RWPE2 (cell line): ENCODE data around the gene STIM1.

Experiments
- ATAC-seq: fragments of 200-7000 bp; cut with Tn5 transposase; 3 replicates; pipeline ENCODE4 v1.9.1; 2021; ENCODE audit warnings: low read depth
- DNase-seq: peaks from one replicate; pipeline ENCODE4 v3.0.0-alpha.2; 2020; ENCODE audit warnings: low spot score
- H3K27ac ChIP-seq: fragments of 450-650 bp; 2 replicates; pipeline ENCODE4 v1.5.1; 2017; ENCODE audit warnings: mild to moderate bottlenecking; ENCODE audit not compliant: poor library complexity, severe bottlenecking
- H3K27me3 ChIP-seq: fragments of 250-450 bp; sonication (Bioruptor Pico); 2 replicates; pipeline ENCODE4 v1.5.1; 2021; ENCODE audit warnings: mild to moderate bottlenecking, moderate library complexity; ENCODE audit not compliant: insufficient read depth, poor library complexity, severe bottlenecking
- H3K36me3 ChIP-seq: fragments of 250-450 bp; sonication (Bioruptor Pico); 2 replicates; pipeline ENCODE4 v1.5.1; 2020; ENCODE audit warnings: low read depth, mild to moderate bottlenecking, moderate library complexity
- H3K4me1 ChIP-seq: fragments of 250-450 bp; sonication (Bioruptor Pico); 2 replicates; pipeline ENCODE4 v1.5.1; 2021; ENCODE audit warnings: mild to moderate bottlenecking, moderate library complexity; ENCODE audit not compliant: insufficient read depth, poor library complexity, severe bottlenecking
- H3K4me3 ChIP-seq: fragments of 250-450 bp; sonication (Bioruptor Pico); 2 replicates; pipeline ENCODE4 v1.5.1; 2021; ENCODE audit warnings: mild to moderate bottlenecking, moderate library complexity; ENCODE audit not compliant: severe bottlenecking
- H3K9me3 ChIP-seq: fragments of 250-450 bp; sonication (Bioruptor Pico); 2 replicates; pipeline ENCODE4 v1.5.1; 2021; ENCODE audit warnings: mild to moderate bottlenecking, moderate library complexity; ENCODE audit not compliant: severe bottlenecking
- CTCF ChIP-seq: fragments of 450-650 bp; IDR thresholded peaks from one replicate; pipeline ENCODE4 v1.5.1; 2017; ENCODE audit warnings: mild to moderate bottlenecking, moderate library complexity; ENCODE audit not compliant: poor library complexity, severe bottlenecking

STIM1 gene

GRCh38 chr11:4093519-4094347 is 238.3 kb downstream of the STIM1 start:
- Histone ChIP-seq H3K36me3 (peaks cover 26% of the 10 kb centered on the region), H3K27me3 (no peaks in the 10 kb centered on the region), H3K27ac (peak overlapping the region; percentile 66), H3K9me3 (no peaks in the 10 kb centered on the region), H3K4me3 (peak overlapping the region; percentile 60), H3K4me1 (peaks cover 10% of the 10 kb centered on the region)
- DNase-seq (no peak), ATAC-seq (no peak)
- no peak for TF ChIP-seq CTCF

GRCh38 chr11:4094348-4095291 is 239.2 kb downstream of the STIM1 start, which contains the start of gene RRM1:
TSS of gene RRM1 (plus strand) at chr11:4094799. CDS start at chr11:4095013, 214 bp downstream.
- ATAC-seq (peak; percentile 98), DNase-seq (peak; percentile 97)
- Histone ChIP-seq H3K27ac (peak within 1 kb of the TSS; percentile 66), H3K9me3 (no peaks in the 10 kb centered on the region), H3K36me3 (peaks cover 27% of the 10 kb centered on the region), H3K27me3 (no peaks in the 10 kb centered on the region), H3K4me1 (peaks cover 10% of the 10 kb centered on the region), H3K4me3 (peak within 1 kb of the TSS; percentile 60)
- TF ChIP-seq CTCF: no peak

GRCh38 chr11:4095509-4096230 is 240.2 kb downstream of the STIM1 start:
- TF ChIP-seq CTCF: no peak
- no peaks in the 10 kb centered on the region for H3K9me3 ChIP-seq
- peaks cover 37% of the 10 kb centered on the region for H3K36me3 ChIP-seq
- H3K27me3 ChIP-seq: no peaks in the 10 kb centered on the region
- H3K4me3 ChIP-seq: peak overlapping the region; percentile 60
- ATAC-seq: peak; percentile 20; the same call in 2 of the 3 replicates
- peak overlapping the region; percentile 66 for H3K27ac ChIP-seq
- no peak for DNase-seq
- H3K4me1 ChIP-seq: peaks cover 10% of the 10 kb centered on the region

- Histone ChIP-seq H3K27ac (no peak overlapping the region), H3K4me3 (no peak overlapping the region), H3K36me3 (peaks cover 61% of the 10 kb centered on the region), H3K4me1 (peaks cover 10% of the 10 kb centered on the region), H3K9me3 (no peaks in the 10 kb centered on the region), H3K27me3 (no peaks in the 10 kb centered on the region)
- ATAC-seq (no peak), DNase-seq (no peak)
- no peak for TF ChIP-seq CTCF
Measured at GRCh38 chr11:4098026-4098621, 242.7 kb downstream of the STIM1 start.
